Thoracic aorta (tissue), 2 donors: ENCODE data around the gene PIGX. TPM values are rescaled to one million over a fixed set of nuclear protein-coding genes. Genes with fewer than 3 reads are reported as not detected.

ENCODE experiments used
- ATAC-seq: fragments of 150-250 bp; one replicate; pipeline ENCODE4 v1.8.0; 2017; ENCODE audit warnings: low read depth; ENCODE audit not compliant: insufficient number of reproducible peaks, low FRiP score
- DNase-seq: peaks from one replicate; pipeline ENCODE4 v3.0.0-alpha.2; 2020; ENCODE audit warnings: low spot score
- H3K27ac ChIP-seq, 2 donors: fragments of 200-600 bp; sonication (generic); 1 replicate in 1 of 2; 2 replicates in 1 of 2; pipeline ENCODE4 v1.5.1; 2016; ENCODE audit warnings: mild to moderate bottlenecking in 2 of 2, moderate library complexity in 2 of 2
- H3K27me3 ChIP-seq: fragments of 200-600 bp; sonication (generic); replicated peaks from 2 replicates; pipeline ENCODE4 v1.6.0; 2016; ENCODE audit warnings: mild to moderate bottlenecking; ENCODE audit not compliant: insufficient read depth
- H3K36me3 ChIP-seq: fragments of 200-600 bp; sonication (generic); one replicate; pipeline ENCODE4 v1.5.1; 2016
- H3K4me1 ChIP-seq, 2 donors: fragments of 200-600 bp; sonication (generic); 1 replicate in 1 of 2; 2 replicates in 1 of 2; pipeline versions ENCODE4 v1.5.1 to v1.6.0; 2016; ENCODE audit warnings: low read depth in 2 of 2, mild to moderate bottlenecking in 1 of 2; ENCODE audit not compliant: control insufficient read depth in 1 of 2
- H3K4me3 ChIP-seq: fragments of 200-600 bp; sonication (generic); 2 replicates; pipeline ENCODE4 v1.5.1; 2016; ENCODE audit warnings: mild to moderate bottlenecking
- H3K9me3 ChIP-seq: fragments of 200-600 bp; sonication (generic); 2 replicates; pipeline ENCODE4 v1.5.1; 2016
- total RNA-seq, 2 donors: library from RNA; depleted of rRNA; stranded (reverse); fragments of >200 nt; gene quantifications; one replicate each; pipeline versions ENCODE4 v1.1.0 to v1.2.3, GENCODE V29; 2016
- TF ChIP-seq, protein P1 (sequence below): fragments of 200-600 bp; sonication (generic); IDR thresholded peaks from one replicate; pipeline ENCODE4 v1.5.1; 2019; ENCODE audit warnings: antibody characterized with exemption

The PIGX gene
- total RNA-seq, 2 donors from 2014 or later: 19.3 to 23.4 TPM

DNA sequence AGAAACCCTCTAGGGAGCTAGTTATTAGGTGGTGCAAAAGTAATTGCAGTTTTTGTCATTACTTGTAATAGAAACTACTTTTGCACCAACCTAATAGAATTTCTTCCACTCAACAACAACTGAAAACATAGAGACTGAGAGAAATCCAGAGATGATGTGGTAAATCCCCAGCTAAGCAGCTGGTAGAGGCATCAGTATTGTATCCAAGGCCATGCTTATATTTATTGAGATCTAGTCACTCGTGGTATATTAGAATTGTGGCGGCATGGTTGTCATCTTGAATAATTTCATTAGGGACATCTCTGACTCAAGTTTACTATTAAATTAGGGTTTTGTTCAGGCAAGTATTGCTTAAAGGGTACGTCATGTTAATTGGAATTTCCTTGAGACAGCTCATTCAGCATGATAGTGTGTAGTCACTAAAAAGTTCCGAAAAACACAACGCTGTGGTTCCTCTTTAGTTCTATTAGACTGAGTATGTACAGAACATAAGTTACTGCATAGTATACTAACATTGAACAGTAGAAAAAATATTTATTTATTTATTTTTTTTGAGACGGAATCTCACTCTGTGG, 62.8 kb downstream of the PIGX start:
- Histone ChIP-seq H3K4me3 (no peak overlapping the region), H3K9me3 (no peaks in the 10 kb centered on the region), H3K27me3 (no peaks in the 10 kb centered on the region), H3K4me1 (peaks cover 11 to 26% of the 10 kb centered on the region in 2 donors), H3K27ac (no peak overlapping the region), H3K36me3 (no peaks in the 10 kb centered on the region)
- DNase-seq (no peak), ATAC-seq (no peak)
- TF ChIP-seq, protein P1, sequence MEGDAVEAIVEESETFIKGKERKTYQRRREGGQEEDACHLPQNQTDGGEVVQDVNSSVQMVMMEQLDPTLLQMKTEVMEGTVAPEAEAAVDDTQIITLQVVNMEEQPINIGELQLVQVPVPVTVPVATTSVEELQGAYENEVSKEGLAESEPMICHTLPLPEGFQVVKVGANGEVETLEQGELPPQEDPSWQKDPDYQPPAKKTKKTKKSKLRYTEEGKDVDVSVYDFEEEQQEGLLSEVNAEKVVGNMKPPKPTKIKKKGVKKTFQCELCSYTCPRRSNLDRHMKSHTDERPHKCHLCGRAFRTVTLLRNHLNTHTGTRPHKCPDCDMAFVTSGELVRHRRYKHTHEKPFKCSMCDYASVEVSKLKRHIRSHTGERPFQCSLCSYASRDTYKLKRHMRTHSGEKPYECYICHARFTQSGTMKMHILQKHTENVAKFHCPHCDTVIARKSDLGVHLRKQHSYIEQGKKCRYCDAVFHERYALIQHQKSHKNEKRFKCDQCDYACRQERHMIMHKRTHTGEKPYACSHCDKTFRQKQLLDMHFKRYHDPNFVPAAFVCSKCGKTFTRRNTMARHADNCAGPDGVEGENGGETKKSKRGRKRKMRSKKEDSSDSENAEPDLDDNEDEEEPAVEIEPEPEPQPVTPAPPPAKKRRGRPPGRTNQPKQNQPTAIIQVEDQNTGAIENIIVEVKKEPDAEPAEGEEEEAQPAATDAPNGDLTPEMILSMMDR: no peak

DNA sequence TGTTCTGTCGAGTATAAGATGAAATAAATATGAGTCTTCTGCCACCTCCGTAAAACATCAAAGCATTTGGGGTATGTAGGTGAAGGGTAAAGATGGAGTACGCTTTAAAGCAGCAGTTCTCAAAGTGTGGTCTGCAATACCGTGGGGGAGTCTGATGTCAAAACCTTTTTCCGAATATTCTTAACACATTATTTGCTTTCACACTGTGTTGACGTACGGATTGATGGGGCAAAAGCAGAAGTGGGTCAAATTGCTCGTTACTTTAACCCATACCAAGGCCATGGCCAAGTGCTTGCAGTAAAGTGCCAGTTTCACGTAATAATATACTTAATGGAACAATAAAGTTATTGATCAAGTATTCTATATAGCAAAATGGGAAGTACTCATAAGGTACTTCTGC, 63.8 kb downstream of the PIGX start:
- H3K27me3 ChIP-seq: no peaks in the 10 kb centered on the region
- TF ChIP-seq, protein P1: no peak
- no peak for ATAC-seq
- H3K36me3 ChIP-seq: no peaks in the 10 kb centered on the region
- no peaks in the 10 kb centered on the region for H3K9me3 ChIP-seq
- H3K4me1 ChIP-seq: peaks cover 11 to 26% of the 10 kb centered on the region in 2 donors
- no peak for DNase-seq
- no peak overlapping the region for H3K4me3 ChIP-seq
- no peak overlapping the region for H3K27ac ChIP-seq

DNA sequence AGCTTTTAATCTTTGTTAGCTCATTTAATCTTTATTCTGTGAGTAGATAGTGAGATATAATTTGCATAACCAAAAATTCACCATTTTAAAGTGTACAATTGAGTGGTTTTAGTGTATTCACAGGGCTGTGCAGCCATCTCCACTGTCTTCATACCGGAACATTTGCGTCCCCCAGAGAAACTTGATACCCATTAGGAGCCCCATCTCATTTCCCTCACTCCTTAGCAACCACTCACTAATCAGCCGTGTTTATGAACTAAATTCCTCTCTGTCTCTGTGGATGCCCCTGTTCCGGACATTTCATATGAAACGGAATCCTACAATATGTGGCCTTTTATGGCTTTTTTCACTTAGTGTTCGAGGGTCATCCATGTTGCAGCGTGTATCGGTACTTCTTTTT, 65.7 kb downstream of the PIGX start:
- no peaks in the 10 kb centered on the region for H3K9me3 ChIP-seq
- peaks cover 5 to 23% of the 10 kb centered on the region in 2 donors for H3K4me1 ChIP-seq
- no peaks in the 10 kb centered on the region for H3K36me3 ChIP-seq
- TF ChIP-seq, protein P1: no peak
- ATAC-seq: no peak
- H3K27ac ChIP-seq: no peak overlapping the region
- H3K27me3 ChIP-seq: no peaks in the 10 kb centered on the region
- DNase-seq: no peak
- no peak overlapping the region for H3K4me3 ChIP-seq

GRCh38 chr3:196778755-196779154, 66.6 kb downstream of the PIGX start:
- TF ChIP-seq, protein P1: no peak
- H3K4me3 ChIP-seq: no peak overlapping the region
- H3K9me3 ChIP-seq: no peaks in the 10 kb centered on the region
- no peaks in the 10 kb centered on the region for H3K27me3 ChIP-seq
- ATAC-seq: no peak
- H3K4me1 ChIP-seq: peaks cover 5 to 14% of the 10 kb centered on the region in 2 donors
- H3K27ac ChIP-seq: no peak overlapping the region
- no peak for DNase-seq
- no peaks in the 10 kb centered on the region for H3K36me3 ChIP-seq

- ATAC-seq (no peak), DNase-seq (no peak)
- H3K27me3 ChIP-seq: no peaks in the 10 kb centered on the region
- H3K9me3 ChIP-seq: no peaks in the 10 kb centered on the region
- H3K36me3 ChIP-seq: no peaks in the 10 kb centered on the region
- H3K4me1 ChIP-seq: peaks cover 3 to 4% of the 10 kb centered on the region in 2 donors
- H3K4me3 ChIP-seq: no peak overlapping the region
- TF ChIP-seq, protein P1: no peak
- H3K27ac ChIP-seq: no peak overlapping the region
Measured at GRCh38 chr3:196782511-196782910, 70.3 kb downstream of the PIGX start.

Other genes starting within 250 kb of the PIGX start
- gene RNF168, start 208.6 kb upstream of the PIGX start, total RNA-seq: 10 to 100 TPM; 24.0 to 30.8 TPM
- not detected for gene SMCO1, start 197.0 kb upstream of the PIGX start, total RNA-seq
- 1 to 10 TPM; 5.6 to 6.7 TPM for gene WDR53, start 143.8 kb upstream of the PIGX start, total RNA-seq
- 1 to 10 TPM; 2.0 to 9.7 TPM for gene FBXO45, start 143.7 kb upstream of the PIGX start, total RNA-seq
- gene NRROS, start 72.7 kb upstream of the PIGX start, total RNA-seq: 10 to 100 TPM in 1 of 2 donors, 1 to 10 TPM in 1; 4.7 to 17.9 TPM
- gene CEP19, start 127 bp upstream of the PIGX start, total RNA-seq: 1 to 10 TPM in 1 of 2 donors, under 1 TPM in 1; 0.42 to 7.3 TPM
- 10 to 100 TPM; 41.7 to 47.0 TPM for gene PAK2, start 27.5 kb downstream of the PIGX start, total RNA-seq
- gene SENP5, start 155.5 kb downstream of the PIGX start, total RNA-seq: 10 to 100 TPM; 29.4 to 77.6 TPM
- gene NCBP2, start 230.2 kb downstream of the PIGX start, total RNA-seq: 10 to 100 TPM; 26.5 to 44.1 TPM